Measurements from ENCODE around the gene CCN5. TPM values are rescaled to one million over a fixed set of nuclear protein-coding genes. Genes with fewer than 3 reads are reported as not detected.

CCN5 gene
- total RNA-seq, 2 donors from 2014 or later: 0.84 to 2.9 TPM

GRCh38 chr20:44722990-44723389 is 7.8 kb downstream of the CCN5 start:
- no peak overlapping the region for H3K27ac ChIP-seq
- H3K36me3 ChIP-seq: no peaks in the 10 kb centered on the region
- no peak overlapping the region for H3K9ac ChIP-seq (ENCODE audit: low read depth in 2 of 2, low read length in 2 of 2)
- H3K27me3 ChIP-seq: no peaks in the 10 kb centered on the region
- H3K9me3 ChIP-seq: no peaks in the 10 kb centered on the region
- H3K4me3 ChIP-seq: no peak overlapping the region
- intact Hi-C loops (cut with DNase I): no loop called here
- no peak for TF ChIP-seq CTCF (IDR thresholded peaks at IDR 0.05)
- no peak for DNase-seq
- H3K4me1 ChIP-seq: no peaks in the 10 kb centered on the region

GRCh38 chr20:44723391-44723790 is 8.2 kb downstream of the CCN5 start:
- no peak overlapping the region for H3K4me3 ChIP-seq
- H3K4me1 ChIP-seq: no peaks in the 10 kb centered on the region
- H3K27me3 ChIP-seq: no peaks in the 10 kb centered on the region
- intact Hi-C loops (cut with DNase I): no loop called here
- no peaks in the 10 kb centered on the region for H3K9me3 ChIP-seq
- no peak overlapping the region for H3K9ac ChIP-seq (ENCODE audit: low read depth in 2 of 2, low read length in 2 of 2)
- no peak for DNase-seq
- H3K27ac ChIP-seq: no peak overlapping the region
- TF ChIP-seq CTCF (IDR thresholded peaks at IDR 0.05): no peak
- no peaks in the 10 kb centered on the region for H3K36me3 ChIP-seq

GRCh38 chr20:44723798-44724362 is 8.7 kb downstream of the CCN5 start:
- Histone ChIP-seq H3K9ac (ENCODE audit: low read depth in 2 of 2, low read length in 2 of 2) (no peak overlapping the region), H3K4me3 (no peak overlapping the region), H3K27me3 (no peaks in the 10 kb centered on the region), H3K36me3 (no peaks in the 10 kb centered on the region), H3K4me1 (no peaks in the 10 kb centered on the region), H3K9me3 (no peaks in the 10 kb centered on the region), H3K27ac (no peak overlapping the region)
- no peak for TF ChIP-seq CTCF (IDR thresholded peaks at IDR 0.05)
- no peak for DNase-seq
- intact Hi-C loops (cut with DNase I): no loop called here

GRCh38 chr20:44724423-44725091 is 9.4 kb downstream of the CCN5 start:
- H3K36me3 ChIP-seq: no peaks in the 10 kb centered on the region
- no peaks in the 10 kb centered on the region for H3K27me3 ChIP-seq
- DNase-seq: no peak
- H3K9ac ChIP-seq (ENCODE audit: low read depth in 2 of 2, low read length in 2 of 2): no peak overlapping the region
- intact Hi-C loops (cut with DNase I): no loop called here
- no peak for TF ChIP-seq CTCF (IDR thresholded peaks at IDR 0.05)
- no peak overlapping the region for H3K4me3 ChIP-seq
- no peaks in the 10 kb centered on the region for H3K9me3 ChIP-seq
- no peaks in the 10 kb centered on the region for H3K4me1 ChIP-seq
- no peak overlapping the region for H3K27ac ChIP-seq

- intact Hi-C loops (cut with DNase I): no loop called here
- Histone ChIP-seq H3K9ac (ENCODE audit: low read depth in 2 of 2, low read length in 2 of 2) (no peak overlapping the region), H3K9me3 (no peaks in the 10 kb centered on the region), H3K4me3 (no peak overlapping the region), H3K27ac (no peak overlapping the region), H3K36me3 (no peaks in the 10 kb centered on the region), H3K27me3 (no peaks in the 10 kb centered on the region), H3K4me1 (no peaks in the 10 kb centered on the region)
- DNase-seq: no peak
- no peak for TF ChIP-seq CTCF (IDR thresholded peaks at IDR 0.05)
Measured at GRCh38 chr20:44725837-44726236, 10.7 kb downstream of the CCN5 start.

Measured in colonic mucosa (tissue), 4 donors.